HCT116 (cell line): ENCODE results near the gene AGAP1. TPM values are rescaled to one million over a fixed set of nuclear protein-coding genes. Genes with fewer than 3 reads are reported as not detected.

Experiments
- ATAC-seq: fragments of 200-7000 bp; cut with Tn5 transposase; 2 replicates; pipeline ENCODE4 v1.9.1; 2020; ENCODE audit warnings: mild to moderate bottlenecking, moderate library complexity
- BruUV-seq: library from RNA; stranded (reverse); fragments of 400-500 nt; replicated peaks from 2 replicates; lab custom pipeline; 2021; lab: Mats Ljungman, UMichigan
- CTCF ChIA-PET: fragments of 300-600 bp; sonication (Branson Sonifier 250); formaldehyde crosslinking; loops from one replicate; lab custom pipeline; 2021; ENCODE audit warnings: antibody characterized with exemption; lab: Charles Lee
- POLR2A ChIA-PET: fragments of 300-600, 350-600 bp; sonication (Branson Sonifier 250); formaldehyde crosslinking; loops from one replicate; lab custom pipeline; 2021; ENCODE audit warnings: antibody characterized with exemption; lab: Charles Lee
- RAD21 ChIA-PET, 2 experiments: fragments of 300-600 bp; sonication (Branson Sonifier 250); formaldehyde crosslinking; loops; one replicate each; lab custom pipeline; 2023; ENCODE audit warnings: low total read pairs in 2 of 2; ENCODE audit not compliant: uncharacterized antibody in 2 of 2, unreplicated experiment in 2 of 2, low non-redundant PET in 1 of 2; lab: Charles Lee
- DNase-seq: peaks from one replicate; pipeline ENCODE4 v3.0.0-alpha.2; 2010; ENCODE audit warnings: low read depth, low spot score
- H2AFZ ChIP-seq: fragments of 200-600 bp; shearing (Covaris generic), sonication (generic); 2 replicates; pipeline ENCODE4 v1.6.1; 2017; ENCODE audit warnings: low read depth, mixed run types, mixed read lengths, antibody characterized with exemption, low read length; ENCODE audit not compliant: poor library complexity, severe bottlenecking
- H3K27ac ChIP-seq: 2 replicates; pipeline ENCODE4 v1.5.1; 2012; ENCODE audit warnings: low read depth, low read length
- H3K27me3 ChIP-seq: fragments of 200-600 bp; sonication (generic); 2 replicates; pipeline ENCODE4 v1.6.1; 2016; ENCODE audit warnings: mixed run types, low read length, mixed read lengths; ENCODE audit not compliant: insufficient read depth
- H3K36me3 ChIP-seq, 2 experiments: fragments of 200-500 bp in 1 of 2; fragments of 200-600 bp in 1 of 2; sonication (Bioruptor generic) in 1 of 2; sonication (generic) in 1 of 2; 2 replicates each; pipeline versions ENCODE4 v1.5.1 to v1.6.1; 2014 to 2016; ENCODE audit warnings: low read length in 2 of 2, inconsistent platforms in 1 of 2, mixed read lengths in 1 of 2, mixed run types in 1 of 2; ENCODE audit not compliant: insufficient read depth in 2 of 2, control insufficient read depth in 1 of 2
- H3K4me1 ChIP-seq, 2 experiments: fragments of 200-600 bp in 1 of 2; sonication (generic) in 1 of 2; 2 replicates each; pipeline versions ENCODE4 v1.5.1 to v1.6.1; 2012 to 2017; ENCODE audit warnings: low read length in 2 of 2, inconsistent platforms in 1 of 2, mild to moderate bottlenecking in 1 of 2, mixed read lengths in 1 of 2, mixed run types in 1 of 2, moderate library complexity in 1 of 2; ENCODE audit not compliant: insufficient read depth in 2 of 2, control insufficient read depth in 1 of 2
- H3K4me2 ChIP-seq: fragments of 200-600 bp; sonication (generic); 2 replicates; pipeline ENCODE4 v1.6.1; 2017; ENCODE audit warnings: mixed run types, low read length, mixed read lengths
- H3K4me3 ChIP-seq, 2 experiments: fragments of 200-600 bp in 1 of 2; sonication (generic) in 1 of 2; replicated peaks in 1 of 2; 2 replicates each; pipeline ENCODE4 v1.5.1; 2011 to 2016; ENCODE audit warnings: low read length in 2 of 2, control low read depth in 1 of 2, low read depth in 1 of 2, mild to moderate bottlenecking in 1 of 2, mixed read lengths in 1 of 2, mixed run types in 1 of 2
- H3K79me2 ChIP-seq: fragments of 200-600 bp; sonication (generic); 2 replicates; pipeline ENCODE4 v1.6.1; 2017; ENCODE audit warnings: mild to moderate bottlenecking, mixed run types, low read length, moderate library complexity, mixed read lengths; ENCODE audit not compliant: insufficient read depth
- H3K9ac ChIP-seq: fragments of 200-600 bp; sonication (generic); 2 replicates; pipeline ENCODE4 v1.6.1; 2016; ENCODE audit warnings: low read length, mixed read lengths
- H3K9me2 ChIP-seq: fragments of 200-600 bp; sonication (generic), shearing (Covaris generic); 2 replicates; pipeline ENCODE4 v1.6.1; 2017; ENCODE audit warnings: mixed run types, mild to moderate bottlenecking, moderate library complexity; ENCODE audit not compliant: insufficient read depth
- H3K9me3 ChIP-seq, 2 experiments: fragments of 200-500 bp in 1 of 2; fragments of 200-600 bp in 1 of 2; sonication (Bioruptor generic) in 1 of 2; sonication (generic) in 1 of 2; 2 replicates each; pipeline ENCODE4 v1.6.1; 2014 to 2017; ENCODE audit warnings: low read length in 2 of 2, mixed read lengths in 2 of 2, inconsistent platforms in 1 of 2, low read depth in 1 of 2, mild to moderate bottlenecking in 1 of 2, mixed run types in 1 of 2, moderate library complexity in 1 of 2; ENCODE audit not compliant: control insufficient read depth in 1 of 2, insufficient read depth in 1 of 2
- H4K20me1 ChIP-seq: fragments of 200-600 bp; sonication (generic), shearing (Covaris generic); 2 replicates; pipeline ENCODE4 v1.6.1; 2017; ENCODE audit warnings: mixed run types, mild to moderate bottlenecking, moderate library complexity; ENCODE audit not compliant: insufficient read depth
- ATF3 ChIP-seq: IDR thresholded peaks from 2 replicates; pipeline ENCODE4 v1.6.1; 2012
- CEBPB ChIP-seq: IDR thresholded peaks from 2 replicates; pipeline ENCODE4 v1.6.1; 2012; ENCODE audit warnings: low read depth
- CTCF ChIP-seq, 3 experiments: fragments of 200-600 bp in 1 of 3; sonication (generic) in 1 of 3; IDR thresholded peaks in 2 of 3; conservative IDR thresholded peaks in 1 of 3; 2 replicates each; pipeline ENCODE4 v1.5.1; 2012 to 2017; ENCODE audit warnings: low read depth in 2 of 3, low read length in 2 of 3, antibody characterized with exemption in 1 of 3, borderline replicate concordance in 1 of 3, control low read depth in 1 of 3, mild to moderate bottlenecking in 1 of 3, mixed read lengths in 1 of 3, mixed run types in 1 of 3, moderate library complexity in 1 of 3; ENCODE audit not compliant: insufficient read depth in 1 of 3
- EGR1 ChIP-seq: IDR thresholded peaks from 2 replicates; pipeline ENCODE4 v1.6.1; 2012; ENCODE audit warnings: low read depth
- ELF1 ChIP-seq: IDR thresholded peaks from 2 replicates; pipeline ENCODE4 v1.6.1; 2012; ENCODE audit warnings: low read depth, borderline replicate concordance
- EZH2 ChIP-seq: fragments of 200-600 bp; sonication (generic); IDR thresholded peaks from 2 replicates; pipeline ENCODE4 v1.6.1; 2017; ENCODE audit warnings: antibody characterized with exemption, mixed run types
- JUND ChIP-seq: IDR thresholded peaks from 2 replicates; pipeline ENCODE4 v1.6.1; 2012
- MAX ChIP-seq: IDR thresholded peaks from 2 replicates; pipeline ENCODE4 v1.6.1; 2012
- POLR2AphosphoS5 ChIP-seq: IDR thresholded peaks from 2 replicates; pipeline ENCODE4 v1.6.1; 2011; ENCODE audit warnings: mild to moderate bottlenecking, low read depth, low read length, moderate library complexity
- RAD21 ChIP-seq: IDR thresholded peaks from 2 replicates; pipeline ENCODE4 v1.6.1; 2012; ENCODE audit warnings: low read depth, mild to moderate bottlenecking
- REST ChIP-seq: IDR thresholded peaks from 2 replicates; pipeline ENCODE4 v1.6.1; 2012; ENCODE audit warnings: low read depth
- SP1 ChIP-seq: IDR thresholded peaks from 2 replicates; pipeline ENCODE4 v1.6.1; 2012; ENCODE audit warnings: low read depth
- SRF ChIP-seq: IDR thresholded peaks from 2 replicates; pipeline ENCODE4 v1.6.1; 2012; ENCODE audit warnings: low read depth
- TCF7L2 ChIP-seq: IDR thresholded peaks from 2 replicates; pipeline ENCODE4 v1.7.0; 2011; ENCODE audit warnings: borderline replicate concordance, inconsistent platforms; ENCODE audit not compliant: insufficient read depth, insufficient read length; ENCODE audit errors: extremely low read depth
- YY1 ChIP-seq: IDR thresholded peaks from 2 replicates; pipeline ENCODE4 v1.6.1; 2011; ENCODE audit warnings: low read length, low read depth, moderate library complexity, mild to moderate bottlenecking; ENCODE audit not compliant: insufficient replicate concordance; ENCODE audit errors: extremely low read depth
- ZBTB33 ChIP-seq: IDR thresholded peaks from 2 replicates; pipeline ENCODE4 v1.6.1; 2011; ENCODE audit warnings: mild to moderate bottlenecking, low read length, moderate library complexity; ENCODE audit not compliant: insufficient replicate concordance; ENCODE audit errors: extremely low read depth
- ZNF274 ChIP-seq: fragments of 200-500 bp; sonication (Bioruptor generic); IDR thresholded peaks from 2 replicates; pipeline ENCODE4 v1.6.1; 2014; ENCODE audit warnings: mild to moderate bottlenecking, low read depth, low read length, inconsistent platforms
- intact Hi-C: fragments of 100-400 bp; cut with micrococcal nuclease; formaldehyde crosslinking; loops from 2 replicates; pipeline ENCODE4 v1.10.0; 2022
- total RNA-seq: library from RNA; stranded (reverse); gene quantifications from one replicate; pipeline ENCODE4 v1.2.1, GENCODE V29; 2021; ENCODE audit not compliant: unreplicated experiment

AGAP1 gene
- total RNA-seq, 1 experiment from 2014 or later: 43.8 TPM

GRCh38 chr2:235723371-235723770 lies 229.5 kb downstream of the AGAP1 start:
- Histone ChIP-seq H3K36me3 (0 out of 4 replicates have a peak, but pooled peaks cover 0 to 1% of the 10 kb centered on the region in 2 experiments), H3K79me2 (peaks cover 15% of the 10 kb centered on the region), H3K4me3 (no peak overlapping the region), H3K9me3 (no peaks in the 10 kb centered on the region), H2AFZ (no peak overlapping the region), H3K27me3 (no peaks in the 10 kb centered on the region), H3K27ac (no peak overlapping the region), H3K9me2 (no peaks in the 10 kb centered on the region), H3K4me2 (no peak overlapping the region), H4K20me1 (no peaks in the 10 kb centered on the region), H3K4me1 (peaks cover 0 to 7% of the 10 kb centered on the region in 2 experiments; a peak in 2 of 4 replicates), H3K9ac (no peak overlapping the region)
- ATAC-seq (no peak), DNase-seq (no peak)
- intact Hi-C loops: no loop called here
- TF ChIP-seq ZNF274 (no peak), MAX (no peak), SP1 (no peak), ELF1 (no peak), REST (no peak), EGR1 (no peak), CEBPB (no peak), ATF3 (no peak), SRF (no peak), POLR2AphosphoS5 (no peak), YY1 (no peak), CTCF (IDR thresholded peaks at IDR 0.05 in 2 of 3, conservative IDR thresholded peaks at IDR 0.05 in 1 of 3; ENCODE audit: borderline replicate concordance in 1 of 3, insufficient read depth in 1 of 3, low read depth in 2 of 3, low read length in 2 of 3) (no peak), RAD21 (no peak), EZH2 (no peak), TCF7L2 (no peak), ZBTB33 (no peak), JUND (no peak)
- BruUV-seq: no TSS peak
- ChIA-PET POLR2A (interaction anchor here (0.6 kb wide), 1 partner anchor 772 kb away, joined by 3 read pairs; the partner anchor contains the start of gene SH3BP4), RAD21 (no interaction called here), CTCF (interaction anchor here (1.8 kb wide), 1 partner anchor 23 kb away, joined by 5 read pairs; no protein-coding TSS in a partner anchor)
